Superior temporal gyrus (tissue), 1 donor: ENCODE results near the gene GIT2.
"Not testable (repeated sequence)": the region's sequence is repeated elsewhere in the genome, so short reads cannot be mapped to it uniquely, and the experiment has no call there.

Experiments
- DNase-seq: peaks from one replicate; pipeline ENCODE4 v3.0.0-alpha.2; 2016; ENCODE audit errors: extremely low spot score

The GIT2 gene, protein sequence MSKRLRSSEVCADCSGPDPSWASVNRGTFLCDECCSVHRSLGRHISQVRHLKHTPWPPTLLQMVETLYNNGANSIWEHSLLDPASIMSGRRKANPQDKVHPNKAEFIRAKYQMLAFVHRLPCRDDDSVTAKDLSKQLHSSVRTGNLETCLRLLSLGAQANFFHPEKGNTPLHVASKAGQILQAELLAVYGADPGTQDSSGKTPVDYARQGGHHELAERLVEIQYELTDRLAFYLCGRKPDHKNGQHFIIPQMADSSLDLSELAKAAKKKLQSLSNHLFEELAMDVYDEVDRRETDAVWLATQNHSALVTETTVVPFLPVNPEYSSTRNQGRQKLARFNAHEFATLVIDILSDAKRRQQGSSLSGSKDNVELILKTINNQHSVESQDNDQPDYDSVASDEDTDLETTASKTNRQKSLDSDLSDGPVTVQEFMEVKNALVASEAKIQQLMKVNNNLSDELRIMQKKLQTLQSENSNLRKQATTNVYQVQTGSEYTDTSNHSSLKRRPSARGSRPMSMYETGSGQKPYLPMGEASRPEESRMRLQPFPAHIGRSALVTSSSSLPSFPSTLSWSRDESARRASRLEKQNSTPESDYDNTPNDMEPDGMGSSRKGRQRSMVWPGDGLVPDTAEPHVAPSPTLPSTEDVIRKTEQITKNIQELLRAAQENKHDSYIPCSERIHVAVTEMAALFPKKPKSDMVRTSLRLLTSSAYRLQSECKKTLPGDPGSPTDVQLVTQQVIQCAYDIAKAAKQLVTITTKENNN

DNA sequence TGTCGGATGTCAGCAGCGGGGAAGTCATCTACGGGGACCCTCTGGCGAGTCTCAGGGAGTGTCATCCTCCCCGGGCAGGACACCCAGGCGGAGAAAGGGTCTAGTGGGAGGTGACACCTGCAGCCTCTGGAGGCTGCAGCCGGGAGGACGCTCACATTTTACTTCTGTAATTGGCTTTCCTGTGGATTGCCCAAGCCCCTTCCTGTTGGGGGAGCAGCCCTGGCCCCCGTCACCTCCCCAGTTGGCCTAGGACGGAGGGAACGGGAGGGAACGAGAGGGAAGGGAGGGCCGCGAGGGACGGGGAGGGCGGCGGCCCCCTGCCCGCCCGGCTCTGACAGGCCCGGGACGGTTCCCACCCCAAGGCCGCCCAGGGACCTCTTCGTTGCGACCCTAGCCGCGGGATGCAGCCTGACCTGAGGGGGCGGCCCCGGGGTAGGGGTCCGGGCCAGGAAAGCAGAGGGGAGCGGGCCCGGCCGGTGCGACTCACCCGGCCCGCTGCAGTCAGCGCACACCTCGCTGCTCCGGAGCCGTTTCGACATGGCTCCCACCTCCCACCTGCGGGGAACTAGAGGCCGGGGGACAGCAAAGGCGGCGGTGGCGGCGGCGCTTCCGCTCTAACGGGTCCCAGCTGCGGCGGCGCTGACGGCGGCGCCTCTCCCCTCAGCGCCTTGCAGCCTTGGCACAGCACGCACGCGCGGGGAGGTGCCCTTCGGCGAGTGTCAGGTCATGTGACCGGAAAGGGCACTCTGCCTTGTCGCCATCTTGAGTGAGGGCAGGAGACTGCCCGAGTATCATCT, at the start of gene GIT2:
Gene GIT2, minus strand, starts transcription at position 683 of the 797 bp plus-strand sequence. Its CDS starts 144 bp downstream, at position 539.
- peak; percentile 98 for DNase-seq

DNA sequence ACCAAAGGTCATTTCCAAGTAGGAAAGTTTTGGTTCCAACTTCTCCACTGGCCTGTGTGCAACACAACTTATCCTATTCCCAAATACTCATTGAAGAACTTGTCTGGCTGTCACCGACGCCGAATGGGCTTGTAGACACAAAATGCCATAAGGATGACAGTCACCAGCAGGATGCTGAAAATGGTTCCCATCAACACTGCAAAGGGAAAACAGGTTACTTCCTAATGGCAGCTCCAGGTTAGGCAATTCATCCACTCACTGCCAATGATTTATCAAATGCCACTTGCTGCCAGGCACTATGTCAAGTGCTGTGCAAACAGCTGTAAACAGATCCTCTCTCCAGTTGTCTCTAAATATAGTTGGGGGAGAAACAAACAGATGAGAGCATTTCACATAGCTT, 46.1 kb upstream of the GIT2 start:
- DNase-seq = no peak

DNA sequence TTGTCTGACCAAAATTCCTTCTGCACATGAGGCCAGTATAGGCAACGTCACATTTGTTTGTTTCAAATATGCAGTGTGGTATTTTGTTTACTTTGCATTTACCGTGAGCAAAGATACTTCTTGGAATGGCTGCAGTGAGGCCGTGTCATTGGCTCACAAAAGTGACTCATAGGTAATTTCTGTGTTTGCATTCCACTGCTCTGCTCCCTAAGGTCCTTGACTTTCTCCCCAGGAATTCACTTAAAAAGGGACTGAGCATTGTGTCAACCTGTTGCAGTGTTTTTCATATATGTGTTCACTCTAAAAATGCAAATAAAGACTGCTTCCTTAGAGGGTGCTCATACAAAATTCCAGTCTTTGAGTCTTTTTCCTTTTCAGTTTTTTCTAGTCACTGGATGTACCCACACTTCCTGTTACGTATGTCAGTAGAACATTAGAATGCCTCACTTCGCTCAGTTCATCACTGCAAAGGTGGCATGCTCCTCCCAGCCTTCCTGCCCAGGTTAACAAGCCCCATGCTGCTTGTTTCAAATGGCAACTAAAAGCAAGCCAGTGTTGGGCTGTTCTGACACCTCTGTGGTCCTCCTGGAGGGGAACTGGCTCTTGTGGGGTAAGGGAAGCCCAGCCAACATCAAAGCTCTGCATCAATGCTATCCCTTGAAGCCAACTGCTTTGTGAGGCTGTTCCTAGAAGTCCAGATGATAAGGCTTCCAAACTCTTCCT, 43.1 kb upstream of the GIT2 start:
- no peak for DNase-seq

DNA sequence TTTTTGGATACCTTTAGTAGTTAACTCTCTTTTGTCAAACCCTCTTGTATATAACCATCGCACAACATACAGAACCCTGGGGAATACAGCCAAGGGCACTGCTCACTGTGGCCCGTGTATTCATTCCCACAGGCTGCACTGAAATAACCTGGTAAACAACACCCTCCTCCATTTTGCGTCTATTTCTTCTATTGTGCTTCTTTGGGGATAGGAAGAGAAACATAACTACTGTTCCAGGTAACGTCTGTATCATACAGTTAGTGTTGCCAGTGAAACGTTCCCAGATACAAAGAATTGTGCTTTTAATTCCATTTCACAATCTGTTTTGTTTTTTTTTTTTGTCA, 42.5 kb upstream of the GIT2 start:
- DNase-seq = no peak

DNA sequence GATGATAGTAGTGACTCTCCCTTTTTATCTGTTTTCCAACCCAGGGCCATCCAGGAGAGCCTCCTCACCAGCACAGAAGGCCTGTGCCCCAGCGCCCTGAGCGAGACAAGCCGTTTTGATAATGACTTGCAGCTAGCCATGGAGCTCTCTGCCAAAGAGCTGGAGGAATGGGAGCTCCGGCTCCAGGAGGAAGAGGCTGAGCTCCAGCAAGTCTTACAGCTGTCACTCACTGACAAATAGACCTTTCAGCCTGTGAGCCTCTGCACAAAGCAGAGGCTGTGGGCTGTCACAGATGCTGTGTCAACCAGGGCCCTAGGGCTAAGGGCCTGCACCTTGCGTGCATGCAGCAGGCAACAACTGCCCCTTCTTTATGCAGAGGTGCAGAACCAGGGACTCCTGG, 41.1 kb upstream of the GIT2 start:
- DNase-seq = peak; percentile 66

DNA sequence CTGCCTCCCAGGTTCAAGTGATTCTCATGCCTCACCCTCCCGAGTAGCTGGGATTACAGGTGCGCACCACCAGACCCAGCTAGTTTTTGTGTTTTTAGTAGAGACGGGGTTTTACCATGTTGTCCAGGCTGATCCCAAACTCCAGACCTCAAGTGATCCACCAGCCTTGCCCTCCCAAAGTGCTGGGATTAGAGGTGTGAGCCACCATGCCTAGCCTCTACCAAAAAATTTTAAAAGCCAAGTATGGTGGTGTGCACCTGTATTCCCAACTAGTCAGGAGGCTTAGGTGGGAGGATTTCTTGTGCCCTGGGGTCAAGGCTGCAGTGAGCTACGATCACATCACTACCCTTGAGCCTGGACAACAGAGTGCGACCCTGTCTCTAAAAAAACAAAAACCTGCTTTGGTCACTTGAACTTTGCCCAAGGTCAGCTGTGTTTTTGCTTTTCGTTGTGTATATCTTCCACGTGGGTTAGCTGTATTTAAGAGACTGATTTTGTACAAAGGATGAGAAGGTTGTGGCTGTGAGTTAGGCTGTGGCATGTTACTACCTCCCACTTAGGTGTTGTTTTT, 39.5 kb upstream of the GIT2 start:
- DNase-seq = no peak

DNA sequence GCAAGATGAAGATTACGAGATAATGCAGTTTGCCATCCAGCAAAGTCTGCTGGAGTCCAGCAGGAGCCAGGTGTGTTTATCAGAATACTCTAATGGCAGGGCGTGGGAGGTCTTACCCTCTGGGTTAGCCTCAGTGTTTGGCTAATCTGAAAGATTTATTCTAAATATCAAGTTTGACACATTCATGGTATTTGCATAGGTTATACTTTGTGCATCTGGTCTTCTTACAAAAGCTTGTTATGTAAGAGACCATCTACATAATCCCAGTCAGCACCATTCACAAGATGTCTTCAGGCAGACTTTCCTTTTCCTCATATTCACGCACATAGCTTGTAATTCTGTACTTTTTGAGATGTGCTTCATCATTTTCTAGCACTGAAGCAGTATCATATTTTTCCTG, 37.7 kb upstream of the GIT2 start:
- DNase-seq = no peak

DNA sequence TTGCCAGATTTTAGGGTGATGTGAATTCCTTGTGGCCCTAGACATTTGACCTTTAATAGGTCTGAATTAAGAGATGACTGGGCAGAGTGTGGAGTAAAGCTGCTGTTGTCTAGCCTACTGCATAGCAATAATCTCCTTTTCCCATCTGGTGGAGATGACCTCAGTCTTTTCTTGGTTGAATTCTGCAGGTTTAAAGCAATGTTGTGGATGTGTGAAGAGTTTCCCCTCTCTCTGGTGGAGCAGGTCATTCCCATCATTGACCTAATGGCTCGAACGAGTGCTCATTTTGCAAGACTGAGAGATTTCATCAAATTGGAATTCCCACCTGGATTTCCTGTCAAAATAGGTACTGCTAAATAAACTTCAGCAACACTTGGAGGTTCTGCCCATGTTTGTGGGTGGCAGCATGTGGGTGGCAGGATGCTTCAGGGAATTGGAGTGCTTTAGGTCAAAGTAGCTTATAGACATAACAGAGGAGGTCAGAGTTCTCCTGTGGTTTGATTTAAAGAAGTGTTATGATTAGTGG, 33.2 kb upstream of the GIT2 start:
- DNase-seq = no peak

DNA sequence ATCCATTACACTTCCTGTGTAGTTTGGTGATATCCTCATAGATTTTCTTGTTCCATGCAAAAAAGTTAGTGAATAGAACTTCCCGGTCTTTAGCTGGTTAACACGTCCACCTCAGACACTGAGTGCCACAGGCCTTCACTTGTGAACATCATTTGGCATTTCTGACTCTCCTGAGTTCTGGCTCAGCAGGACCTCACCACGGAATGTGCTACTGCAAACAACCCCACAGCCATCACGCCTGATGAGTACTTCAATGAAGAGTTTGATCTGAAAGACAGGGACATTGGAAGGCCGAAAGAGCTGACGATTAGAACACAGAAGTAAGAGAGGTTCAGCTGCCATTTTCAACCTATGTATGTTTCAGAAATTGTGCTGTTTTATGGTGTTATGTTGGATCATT, 32.2 kb upstream of the GIT2 start:
- DNase-seq = no peak

DNA sequence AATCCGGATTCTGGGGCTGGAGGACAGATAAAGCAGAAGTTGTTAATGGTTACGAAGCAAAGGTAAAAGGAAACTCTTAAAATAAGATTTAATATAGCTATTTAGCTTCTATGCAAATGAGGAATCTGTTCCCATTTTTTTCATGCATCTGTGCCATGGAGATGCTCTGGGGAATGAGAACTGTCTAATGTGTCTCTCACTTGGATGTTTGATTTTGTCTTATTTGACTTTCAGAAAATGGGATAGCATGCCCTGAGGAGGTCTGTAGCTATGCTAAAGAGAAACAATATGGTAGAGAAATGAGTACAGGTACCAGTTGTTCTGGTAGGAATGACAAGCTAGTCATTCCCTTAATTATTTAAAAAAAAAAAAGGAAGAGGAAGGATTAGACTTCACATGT, 27.9 kb upstream of the GIT2 start:
- DNase-seq = peak; percentile 62

DNA sequence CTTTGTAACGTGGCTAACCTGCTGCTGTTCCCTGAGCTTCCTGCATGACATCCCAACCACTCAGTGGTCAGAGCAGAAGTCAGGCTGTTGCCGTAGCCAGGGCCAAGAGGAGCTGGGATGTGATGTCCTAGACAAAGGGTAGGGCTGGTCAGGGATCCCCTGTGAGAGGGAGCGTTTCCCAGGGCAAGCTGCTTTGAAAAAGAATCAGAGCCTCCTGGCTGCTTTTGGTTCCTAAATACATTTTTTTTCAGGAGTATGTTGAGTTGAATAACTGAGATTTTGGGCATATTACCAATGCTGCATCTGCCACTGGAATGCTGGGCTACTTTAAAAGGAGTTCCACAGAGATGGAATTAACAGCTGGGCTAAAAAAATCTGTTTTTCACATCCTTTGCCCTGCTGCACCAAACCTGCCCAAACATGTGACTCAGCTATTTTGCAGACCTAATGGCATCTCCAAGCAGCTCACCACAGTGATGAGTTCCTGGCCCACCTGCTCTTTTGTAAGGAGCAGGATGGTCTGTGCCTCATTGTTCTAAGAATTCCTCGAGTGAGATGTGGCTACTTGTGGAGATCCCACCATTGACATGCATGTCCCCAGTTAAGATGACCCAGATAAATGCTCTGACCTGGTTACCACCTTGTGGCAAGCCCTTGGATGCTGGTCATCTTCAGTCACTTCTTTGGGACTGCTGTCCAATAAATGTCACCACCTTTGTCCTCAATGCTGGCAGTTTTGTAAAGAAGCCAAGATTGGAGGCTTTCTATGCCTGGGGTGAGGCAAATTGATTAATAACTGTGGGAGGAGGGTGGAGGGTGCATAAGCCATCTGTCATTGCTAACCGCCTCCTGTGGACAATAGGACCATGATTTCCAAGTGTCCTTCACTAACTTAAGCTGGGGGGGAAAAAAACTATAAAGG, 27.2 kb upstream of the GIT2 start:
- peak; percentile 58 for DNase-seq

DNA sequence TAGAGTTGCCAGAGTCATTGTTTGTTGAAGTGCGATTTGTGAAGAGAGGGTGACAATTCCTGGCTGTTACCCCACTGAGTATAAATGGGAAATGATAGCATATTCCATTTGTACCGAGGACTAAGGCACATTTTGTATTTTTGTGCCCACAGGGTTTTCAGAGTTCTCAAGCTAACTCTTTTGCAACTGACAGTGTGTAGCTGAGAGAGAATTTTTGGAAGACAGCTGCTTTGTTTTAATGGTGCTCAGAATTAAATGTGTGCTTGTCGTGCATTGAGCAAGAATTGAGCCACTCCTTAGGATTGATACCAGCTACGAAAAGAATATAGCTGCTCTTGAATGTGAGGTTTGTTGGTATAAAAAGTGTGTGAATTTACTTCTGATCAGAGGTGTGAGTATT, 24.8 kb upstream of the GIT2 start:
- DNase-seq = peak; percentile 62

DNA sequence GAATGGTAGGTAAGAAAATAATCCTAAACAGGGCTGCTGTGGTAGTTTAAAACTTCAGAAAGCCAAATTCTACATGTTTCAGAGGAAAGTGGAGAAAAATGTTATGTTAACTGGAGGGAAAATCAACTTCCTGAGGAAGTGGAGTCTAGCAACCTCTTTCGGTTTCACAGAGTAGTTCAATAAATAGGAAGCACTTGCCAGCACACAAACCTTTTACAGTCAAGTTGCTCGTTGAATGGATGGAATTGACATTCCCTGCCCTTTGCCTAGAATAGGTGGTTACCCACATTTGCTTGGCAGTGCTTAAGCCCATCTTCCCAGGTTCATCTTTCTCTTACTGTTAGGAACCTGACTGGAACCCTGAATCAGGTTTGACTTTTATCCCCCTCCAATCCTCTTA, 19.0 kb upstream of the GIT2 start:
- no peak for DNase-seq

DNA sequence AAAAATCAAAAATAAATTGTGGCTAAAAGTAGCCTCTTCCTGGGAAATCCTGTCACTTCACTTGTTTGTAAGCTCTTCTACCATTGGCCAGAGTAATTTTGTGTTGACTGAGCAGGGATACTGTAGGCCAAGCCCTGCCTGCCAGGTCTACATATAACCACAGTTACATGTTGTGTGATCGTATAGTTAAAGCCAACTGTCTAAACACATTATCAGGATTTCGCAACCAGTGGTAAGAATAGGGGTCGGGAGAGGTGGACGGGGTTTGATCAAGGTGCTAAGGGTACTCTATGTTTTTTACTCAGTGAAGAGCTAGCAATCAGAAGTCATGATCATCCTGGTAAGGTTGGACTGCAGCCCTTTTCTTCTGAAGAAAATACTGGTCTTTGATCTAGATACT, 16.5 kb upstream of the GIT2 start:
- no peak for DNase-seq

DNA sequence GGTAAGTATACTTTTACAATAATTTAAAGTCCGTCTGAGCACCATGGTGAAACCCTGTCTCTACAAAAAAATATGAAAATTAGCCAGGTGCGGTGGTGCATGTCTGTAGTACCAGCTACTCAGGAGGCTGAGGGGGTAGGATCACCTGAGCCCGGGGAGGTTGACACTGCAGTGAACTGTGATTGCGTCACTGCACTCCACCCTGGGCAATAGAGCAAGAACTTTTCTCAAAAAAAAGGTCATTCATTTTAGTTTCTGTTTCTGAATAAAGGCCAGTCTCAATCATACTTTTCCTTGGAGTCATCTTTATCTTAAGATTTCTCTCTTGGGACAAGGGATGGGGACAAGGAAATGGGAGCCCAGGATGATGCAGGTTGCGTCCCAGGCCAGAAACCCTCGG, 16.0 kb upstream of the GIT2 start:
- no peak for DNase-seq

DNA sequence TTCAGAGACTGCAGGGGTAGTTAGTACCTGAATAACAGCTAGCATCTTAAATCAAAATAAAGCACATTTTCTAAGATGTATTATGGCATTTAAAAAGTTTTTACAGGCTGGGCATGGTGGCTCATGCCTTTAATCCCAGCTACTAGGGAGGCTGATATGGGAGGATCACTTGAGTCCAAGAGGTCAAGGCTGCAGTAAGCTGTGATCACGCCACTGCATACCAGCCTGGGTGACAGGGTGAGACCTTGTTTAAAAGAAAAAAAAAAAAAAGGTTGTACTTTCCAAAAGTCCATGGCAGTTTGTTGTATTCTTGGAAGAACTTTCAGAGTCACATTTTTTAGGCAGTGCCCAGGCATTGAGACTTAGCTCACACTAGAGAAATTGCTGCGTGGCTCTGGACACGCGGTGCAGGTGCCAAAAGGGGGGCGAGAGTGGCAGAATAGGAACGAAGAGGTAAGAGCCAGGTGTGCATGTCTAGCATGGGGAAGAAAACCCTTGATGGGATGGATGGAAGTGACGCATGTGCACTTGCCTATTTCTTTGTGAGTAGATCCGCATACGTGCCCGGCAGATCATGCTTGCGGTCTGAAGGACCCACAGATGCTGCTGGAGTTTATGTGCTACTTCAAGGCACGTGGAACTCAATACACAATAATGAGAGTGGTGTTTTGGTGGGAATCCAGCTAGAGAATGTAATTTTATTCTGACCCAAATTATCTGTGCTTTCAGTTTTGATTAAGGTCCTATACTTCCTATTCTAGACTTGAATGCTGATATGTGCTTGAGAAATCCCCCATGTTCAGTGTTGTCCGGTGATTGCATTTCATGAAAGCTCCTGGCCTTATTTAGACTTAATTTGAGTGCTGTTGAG, 14.9 kb upstream of the GIT2 start:
- DNase-seq = no peak

DNA sequence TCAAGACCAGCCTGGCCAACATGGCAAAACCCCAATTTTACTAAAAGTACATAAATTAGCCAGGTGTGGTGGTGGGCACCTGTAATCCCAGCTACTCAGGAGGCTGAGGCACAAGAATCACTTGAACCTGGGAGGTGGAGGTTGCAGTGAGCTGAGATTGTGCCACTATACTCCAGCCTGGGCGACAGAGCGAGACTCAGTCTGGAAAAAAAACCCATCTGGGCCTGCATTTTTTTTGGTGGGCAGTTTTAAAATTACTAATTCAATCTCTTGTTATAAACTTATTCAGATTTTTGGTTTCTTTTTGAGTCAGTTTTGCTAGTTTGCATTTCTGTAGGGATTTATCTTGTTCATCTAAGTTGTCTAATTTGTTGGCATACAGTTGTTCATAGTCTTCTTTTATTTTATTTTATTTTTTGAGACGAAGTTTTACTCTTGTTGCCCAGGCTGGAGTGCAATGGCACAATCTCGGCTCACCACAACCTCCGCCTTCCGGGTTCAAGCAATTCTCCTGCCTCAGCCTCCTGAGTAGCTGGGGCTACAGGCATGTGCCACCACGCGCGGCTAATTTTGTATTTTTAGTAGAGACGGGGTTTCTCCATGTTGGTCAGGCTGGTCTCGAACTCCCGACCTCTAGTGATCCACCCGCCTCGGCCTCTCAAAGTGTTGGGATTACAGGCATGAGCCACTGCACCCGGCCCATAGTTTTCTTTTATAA, 12.7 kb upstream of the GIT2 start:
- not testable (repeated sequence) for DNase-seq

DNA sequence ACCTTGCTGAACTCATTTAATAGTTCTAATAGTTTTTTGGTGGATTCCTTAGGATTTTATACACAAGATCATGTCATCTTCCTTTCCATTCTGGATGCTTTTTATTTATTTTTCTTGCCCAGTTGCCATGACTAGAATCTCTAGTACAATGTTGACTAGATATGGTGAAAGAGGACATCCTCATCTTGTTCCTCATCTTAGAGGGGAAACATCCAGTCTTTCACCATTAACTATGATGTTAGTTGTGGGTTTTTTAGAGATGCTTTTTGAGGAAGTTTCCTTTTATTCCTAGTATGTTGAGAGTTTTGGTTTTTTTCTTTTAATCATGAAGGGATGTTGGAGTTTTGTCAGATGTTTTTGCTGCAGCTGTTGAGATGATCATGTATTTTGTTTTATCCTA, 11.7 kb upstream of the GIT2 start:
- DNase-seq = no peak

DNA sequence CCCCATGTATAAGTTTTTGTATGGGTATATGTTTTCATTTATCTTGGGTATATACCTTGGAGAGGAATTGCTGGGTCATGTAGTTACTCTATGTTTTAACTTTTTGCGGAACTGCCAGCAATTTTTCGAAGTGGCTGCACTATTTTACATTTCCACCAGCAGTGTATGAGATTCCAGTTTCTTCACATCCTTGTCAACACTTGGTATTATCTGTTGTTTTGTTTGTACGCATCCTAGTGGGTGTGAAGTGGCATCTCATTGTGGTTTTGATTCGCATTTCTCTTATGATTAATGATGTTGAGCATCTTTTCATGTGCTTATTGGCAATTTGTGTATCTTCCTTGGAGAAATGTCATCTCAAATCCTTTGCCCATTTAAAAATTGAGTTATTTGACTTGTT, 9.9 kb upstream of the GIT2 start:
- DNase-seq = no peak
